Activated B cell treated with CpG ODN at 0.5 μM for 24 hours (primary cell): ENCODE measurements around the gene SCLY. TPM values are rescaled to one million over a fixed set of nuclear protein-coding genes. Genes with fewer than 3 reads are reported as not detected.

Experiments
- ATAC-seq: fragments of 200-7000 bp; cut with Tn5 transposase; one replicate; pipeline ENCODE4 v1.10.0; 2021; ENCODE audit warnings: low read depth, mild to moderate bottlenecking, moderate library complexity
- CTCF ChIA-PET: fragments of 350-600 bp; sonication (Branson Sonifier 250); formaldehyde crosslinking; loops from one replicate; lab custom pipeline; 2021; ENCODE audit warnings: antibody characterized with exemption; lab: Charles Lee
- POLR2A ChIA-PET: fragments of 350-600 bp; sonication (Branson Sonifier 250); formaldehyde crosslinking; loops from one replicate; lab custom pipeline; 2021; ENCODE audit warnings: antibody characterized with exemption; lab: Charles Lee
- DNase-seq: peaks from one replicate; pipeline ENCODE4 v3.0.0; 2022
- H3K27ac Mint-ChIP-seq: one replicate; pipeline ENCODE4 v1.8.0; 2020; ENCODE audit warnings: mixed read lengths
- H3K27me3 Mint-ChIP-seq: one replicate; pipeline ENCODE4 v1.8.0; 2021; ENCODE audit warnings: mixed read lengths
- H3K36me3 Mint-ChIP-seq: one replicate; pipeline ENCODE4 v1.8.0; 2021; ENCODE audit warnings: low read depth, mixed read lengths
- H3K4me1 Mint-ChIP-seq: one replicate; pipeline ENCODE4 v1.8.0; 2021; ENCODE audit warnings: mixed read lengths
- H3K4me3 Mint-ChIP-seq: one replicate; pipeline ENCODE4 v1.8.0; 2020; ENCODE audit warnings: mild to moderate bottlenecking, mixed read lengths
- H3K9me3 Mint-ChIP-seq: one replicate; pipeline ENCODE4 v1.8.0; 2020; ENCODE audit warnings: mixed read lengths
- CTCF ChIP-seq: fragments of 200-600 bp; IDR thresholded peaks from one replicate; pipeline ENCODE4 v1.8.0; 2022; ENCODE audit warnings: antibody characterized with exemption, mild to moderate bottlenecking
- intact Hi-C: fragments of 100-400 bp; cut with micrococcal nuclease; formaldehyde crosslinking; loops from one replicate; pipeline ENCODE4 v1.15.1; 2024
- total RNA-seq: library from RNA; stranded (reverse); gene quantifications from 2 replicates; pipeline ENCODE4 v1.2.3, GENCODE V29; 2022

The SCLY gene
- total RNA-seq, 1 donor from 2014 or later = 26.9 TPM

GRCh38 chr2:238133499-238134392 is 72.9 kb downstream of the SCLY start:
- DNase-seq = no peak
- POLR2A ChIA-PET = interaction anchor here (0.6 kb wide), 1 partner anchor 23 kb away, joined by 7 read pairs; no protein-coding TSS in a partner anchor
- H3K4me3 Mint-ChIP-seq = no peak overlapping the region

GRCh38 chr2:238134393-238134785 is 73.6 kb downstream of the SCLY start:
- TF ChIP-seq CTCF = no peak
- ChIA-PET CTCF (no interaction called here), POLR2A (no interaction called here)
- Mint-ChIP-seq H3K27me3 (no peaks in the 10 kb centered on the region), H3K9me3 (no peaks in the 10 kb centered on the region), H3K4me1 (peaks cover 8% of the 10 kb centered on the region), H3K36me3 (no peaks in the 10 kb centered on the region), H3K27ac (no peak overlapping the region), H3K4me3 (no peak overlapping the region)
- no peak for DNase-seq
- ATAC-seq = no peak
- intact Hi-C loops = no loop called here

More at GRCh38 chr2:238133499-238134392, 72.9 kb downstream of the SCLY start:
- H3K4me1 Mint-ChIP-seq = peaks cover 8% of the 10 kb centered on the region
- no peaks in the 10 kb centered on the region for H3K27me3 Mint-ChIP-seq
- ATAC-seq = no peak
- CTCF ChIA-PET = no interaction called here
- no peak for TF ChIP-seq CTCF
- no peaks in the 10 kb centered on the region for H3K36me3 Mint-ChIP-seq
- no peak overlapping the region for H3K27ac Mint-ChIP-seq
- no peaks in the 10 kb centered on the region for H3K9me3 Mint-ChIP-seq
- intact Hi-C loops = no loop called here

- Mint-ChIP-seq H3K36me3 (no peaks in the 10 kb centered on the region), H3K9me3 (no peaks in the 10 kb centered on the region), H3K4me1 (peaks cover 10% of the 10 kb centered on the region), H3K4me3 (no peak overlapping the region), H3K27ac (no peak overlapping the region), H3K27me3 (no peaks in the 10 kb centered on the region)
- intact Hi-C loops = no loop called here
- CTCF ChIA-PET = no interaction called here
- TF ChIP-seq CTCF = no peak
- POLR2A ChIA-PET = no interaction called here
- ATAC-seq = no peak
- no peak for DNase-seq
Observed at GRCh38 chr2:238135601-238136150, 74.9 kb downstream of the SCLY start.

GRCh38 chr2:238136820-238137537 is 76.2 kb downstream of the SCLY start:
- Mint-ChIP-seq H3K9me3 (no peaks in the 10 kb centered on the region), H3K27ac (no peak overlapping the region), H3K4me1 (peaks cover 12% of the 10 kb centered on the region), H3K4me3 (no peak overlapping the region), H3K27me3 (no peaks in the 10 kb centered on the region), H3K36me3 (no peaks in the 10 kb centered on the region)
- DNase-seq = no peak
- no peak for TF ChIP-seq CTCF
- intact Hi-C loops = no loop called here
- POLR2A ChIA-PET = no interaction called here
- ATAC-seq = no peak
- CTCF ChIA-PET = no interaction called here

- H3K27me3 Mint-ChIP-seq = no peaks in the 10 kb centered on the region
- H3K27ac Mint-ChIP-seq = no peak overlapping the region
- ATAC-seq (no peak), DNase-seq (no peak)
- no peak for TF ChIP-seq CTCF
- ChIA-PET CTCF (no interaction called here), POLR2A (no interaction called here)
- no peaks in the 10 kb centered on the region for H3K36me3 Mint-ChIP-seq
- H3K9me3 Mint-ChIP-seq = no peaks in the 10 kb centered on the region
- H3K4me3 Mint-ChIP-seq = no peak overlapping the region
- peaks cover 12% of the 10 kb centered on the region for H3K4me1 Mint-ChIP-seq
- intact Hi-C loops = no loop called here
Observed at GRCh38 chr2:238137885-238138284, 77.1 kb downstream of the SCLY start.
